Activated CD8-positive, alpha-beta T cell treated with anti-CD3 and anti-CD28 coated beads, Interleukin-2, amount 10 ng/mL, durations not matched to agents 7 days and 5 days (primary cell): ENCODE data around the gene OR2F2. TPM values are rescaled to one million over a fixed set of nuclear protein-coding genes. Genes with fewer than 3 reads are reported as not detected.

ENCODE experiments used
- total RNA-seq, 2 experiments: library from RNA; stranded (reverse); gene quantifications; one replicate each; pipeline ENCODE4 v1.2.3, GENCODE V29; 2021

The OR2F2 gene
- total RNA-seq, 2 experiments from 2014 or later: not detected

Other genes with a start within 250 kb of the OR2F2 start
- gene CTAGE6, start 177.5 kb upstream of the OR2F2 start, total RNA-seq: 1 to 10 TPM in 1 of 2 experiments, under 1 TPM in 1; 0.44 to 1.2 TPM
- 10 to 100 TPM; 12.6 to 14.1 TPM for gene TCAF1, start 33.1 kb upstream of the OR2F2 start, total RNA-seq
- gene OR2F1, start 19.6 kb downstream of the OR2F2 start, total RNA-seq: not detected
- not detected for gene OR6B1, start 65.1 kb downstream of the OR2F2 start, total RNA-seq
- not detected for gene OR2A5, start 113.7 kb downstream of the OR2F2 start, total RNA-seq
- gene OR2A25, start 134.6 kb downstream of the OR2F2 start, total RNA-seq: not detected
- gene OR2A12, start 151.0 kb downstream of the OR2F2 start, total RNA-seq: not detected
- gene OR2A2, start 174.3 kb downstream of the OR2F2 start, total RNA-seq: not detected
- gene OR2A14, start 187.9 kb downstream of the OR2F2 start, total RNA-seq: not detected
- under 1 TPM in 1 of 2 experiments, not detected in 1; 0.47 TPM for gene CTAGE4, start 248.2 kb downstream of the OR2F2 start, total RNA-seq